Endothelial cell of umbilical vein (primary cell): ENCODE data around the gene ANKMY1.

Source experiments
- EZH2 ChIP-seq: IDR thresholded peaks from 2 replicates; pipeline ENCODE4 v1.6.1; 2012; ENCODE audit warnings: borderline replicate concordance, low read depth, mild to moderate bottlenecking, moderate library complexity, low read length, inconsistent platforms; ENCODE audit not compliant: severe bottlenecking
- POLR2A ChIP-seq: IDR thresholded peaks from 2 replicates; pipeline ENCODE4 v1.6.1; 2012; ENCODE audit warnings: low read depth, mild to moderate bottlenecking, control low read depth, low read length
- TF ChIP-seq, protein P1 (sequence below), 2 donors: IDR thresholded peaks; 1 replicate in 1 of 2; 2 replicates in 1 of 2; pipeline ENCODE4 v1.5.1; 2011; ENCODE audit warnings: low read length in 2 of 2, mild to moderate bottlenecking in 2 of 2, moderate library complexity in 2 of 2, control low read depth in 1 of 2, inconsistent platforms in 1 of 2, low read depth in 1 of 2; ENCODE audit not compliant: insufficient read depth in 1 of 2; ENCODE audit errors: extremely low read depth in 1 of 2
- TF ChIP-seq, protein P2 (sequence below): IDR thresholded peaks from 2 replicates; pipeline ENCODE4 v1.6.1; 2011; ENCODE audit not compliant: insufficient read depth, insufficient read length

DNA sequence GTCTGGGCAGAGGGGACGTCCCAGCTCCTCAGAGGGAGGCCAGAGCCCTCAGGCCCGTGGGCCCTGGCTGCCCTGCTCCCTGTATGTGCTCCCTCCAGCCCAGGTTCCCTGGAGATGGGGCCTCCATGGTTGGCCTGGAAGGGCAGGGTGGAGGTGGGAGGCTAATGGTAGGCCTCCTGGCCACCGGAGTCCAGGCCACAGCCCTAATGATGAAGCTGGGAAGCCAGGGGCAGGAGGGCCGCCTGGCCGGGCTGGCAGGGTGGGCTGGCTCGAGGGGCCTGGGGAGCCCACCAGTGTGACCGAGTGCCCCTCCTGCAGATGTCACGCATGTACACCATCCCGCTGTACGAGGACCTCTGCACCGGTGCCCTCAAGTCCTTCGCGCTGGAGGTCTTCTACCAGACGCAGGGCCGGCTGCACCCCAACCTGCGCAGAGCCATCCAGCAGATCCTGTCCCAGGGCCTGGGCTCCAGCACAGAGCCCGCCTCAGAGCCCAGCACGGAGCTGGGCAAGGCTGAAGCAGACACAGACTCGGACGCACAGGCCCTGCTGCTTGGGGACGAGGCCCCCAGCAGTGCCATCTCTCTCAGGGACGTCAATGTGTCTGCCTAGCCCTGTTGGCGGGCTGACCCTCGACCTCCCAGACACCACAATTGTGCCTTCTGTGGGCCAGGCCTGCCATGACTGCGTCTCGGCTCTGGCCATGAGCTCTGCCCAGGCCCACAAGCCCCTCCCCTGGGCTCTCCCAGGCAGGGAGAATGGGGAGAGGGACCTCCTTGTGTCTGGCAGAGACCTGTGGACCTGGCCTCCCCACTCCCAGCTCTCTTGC lies 19.7 kb upstream of the ANKMY1 start:
- TF ChIP-seq POLR2A (no peak), EZH2 (no peak)
- TF ChIP-seq, protein P1, sequence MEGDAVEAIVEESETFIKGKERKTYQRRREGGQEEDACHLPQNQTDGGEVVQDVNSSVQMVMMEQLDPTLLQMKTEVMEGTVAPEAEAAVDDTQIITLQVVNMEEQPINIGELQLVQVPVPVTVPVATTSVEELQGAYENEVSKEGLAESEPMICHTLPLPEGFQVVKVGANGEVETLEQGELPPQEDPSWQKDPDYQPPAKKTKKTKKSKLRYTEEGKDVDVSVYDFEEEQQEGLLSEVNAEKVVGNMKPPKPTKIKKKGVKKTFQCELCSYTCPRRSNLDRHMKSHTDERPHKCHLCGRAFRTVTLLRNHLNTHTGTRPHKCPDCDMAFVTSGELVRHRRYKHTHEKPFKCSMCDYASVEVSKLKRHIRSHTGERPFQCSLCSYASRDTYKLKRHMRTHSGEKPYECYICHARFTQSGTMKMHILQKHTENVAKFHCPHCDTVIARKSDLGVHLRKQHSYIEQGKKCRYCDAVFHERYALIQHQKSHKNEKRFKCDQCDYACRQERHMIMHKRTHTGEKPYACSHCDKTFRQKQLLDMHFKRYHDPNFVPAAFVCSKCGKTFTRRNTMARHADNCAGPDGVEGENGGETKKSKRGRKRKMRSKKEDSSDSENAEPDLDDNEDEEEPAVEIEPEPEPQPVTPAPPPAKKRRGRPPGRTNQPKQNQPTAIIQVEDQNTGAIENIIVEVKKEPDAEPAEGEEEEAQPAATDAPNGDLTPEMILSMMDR (IDR thresholded peaks at IDR 0.05; ENCODE audit: extremely low read depth in 1 of 2, insufficient read depth in 1 of 2, low read depth in 1 of 2, low read length in 2 of 2): no peak
- TF ChIP-seq, protein P2, sequence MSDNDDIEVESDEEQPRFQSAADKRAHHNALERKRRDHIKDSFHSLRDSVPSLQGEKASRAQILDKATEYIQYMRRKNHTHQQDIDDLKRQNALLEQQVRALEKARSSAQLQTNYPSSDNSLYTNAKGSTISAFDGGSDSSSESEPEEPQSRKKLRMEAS: no peak
